Limb (tissue), 2 donors: ENCODE results near the gene OXSM.
A peak's percentile ranks its signal among the peaks of the same experiment; 100 is the strongest.

ENCODE experiments used
- DNase-seq, 2 donors: peaks; one replicate each; pipeline ENCODE4 v3.0.0-alpha.2; 2016; ENCODE audit errors: extremely low spot score in 2 of 2

The OXSM gene

GRCh38 chr3:25803833-25804232, 13.9 kb downstream of the OXSM start:
- DNase-seq, result no peak

- no peak for DNase-seq
Observed at GRCh38 chr3:25804676-25805075, 14.8 kb downstream of the OXSM start.

GRCh38 chr3:25812644-25813043, 22.8 kb downstream of the OXSM start:
- DNase-seq, result no peak

- DNase-seq, result no peak
Observed at GRCh38 chr3:25817107-25817506, 27.2 kb downstream of the OXSM start.

GRCh38 chr3:25817638-25818037, 27.7 kb downstream of the OXSM start:
- no peak for DNase-seq

GRCh38 chr3:25818335-25818734, 28.4 kb downstream of the OXSM start:
- DNase-seq, result no peak

- DNase-seq, result peak in 1 of 2 donors; percentile 11
Observed at GRCh38 chr3:25820366-25820765, 30.5 kb downstream of the OXSM start.

GRCh38 chr3:25820816-25821486, 31.1 kb downstream of the OXSM start:
- no peak for DNase-seq

- DNase-seq, result no peak
Observed at GRCh38 chr3:25821746-25822573, 32.1 kb downstream of the OXSM start.

GRCh38 chr3:25823314-25823713, 33.4 kb downstream of the OXSM start:
- DNase-seq, result no peak

- DNase-seq, result no peak
Observed at GRCh38 chr3:25826510-25826909, 36.6 kb downstream of the OXSM start.

GRCh38 chr3:25830373-25831280, 40.7 kb downstream of the OXSM start:
- peak in 1 of 2 donors; percentile 73 for DNase-seq

GRCh38 chr3:25831578-25831977, 41.7 kb downstream of the OXSM start:
- DNase-seq, result peak in 1 of 2 donors; percentile 47

- no peak for DNase-seq
Observed at GRCh38 chr3:25834346-25834745, 44.5 kb downstream of the OXSM start.

GRCh38 chr3:25836579-25836978, 46.7 kb downstream of the OXSM start:
- DNase-seq, result no peak

- DNase-seq, result no peak
Observed at GRCh38 chr3:25837038-25837437, 47.1 kb downstream of the OXSM start.

- DNase-seq, result no peak
Observed at GRCh38 chr3:25840099-25840498, 50.2 kb downstream of the OXSM start.

- peak in 1 of 2 donors; percentile 44 for DNase-seq
Observed at GRCh38 chr3:25843332-25843731, 53.4 kb downstream of the OXSM start.
